GM12878 (cell line): Measurements from ENCODE around the gene ARHGAP27. TPM values are rescaled to one million over a fixed set of nuclear protein-coding genes. Genes with fewer than 3 reads are reported as not detected.
A peak's percentile ranks its signal among the peaks of the same experiment; 100 is the strongest.

Experiments
- BCL3 ChIP-seq: IDR thresholded peaks from 2 replicates; pipeline ENCODE4 v1.6.1; 2011; ENCODE audit warnings: borderline replicate concordance, low read depth, mild to moderate bottlenecking, moderate library complexity, low read length; ENCODE audit not compliant: insufficient read depth, poor library complexity, severe bottlenecking
- BHLHE40 ChIP-seq, 2 experiments: fragments of 450-650 bp in 1 of 2; IDR thresholded peaks; 2 replicates each; pipeline ENCODE4 v1.6.1; 2011 to 2017; ENCODE audit warnings: low read depth in 2 of 2, borderline replicate concordance in 1 of 2, improper control_type of control experiment in 1 of 2, low read length in 1 of 2, mild to moderate bottlenecking in 1 of 2
- CREM ChIP-seq: IDR thresholded peaks from 2 replicates; pipeline ENCODE4 v1.6.1; 2014; ENCODE audit warnings: antibody characterized with exemption, low read depth
- IKZF1 ChIP-seq: fragments of 450-650 bp; conservative IDR thresholded peaks from 2 replicates; pipeline ENCODE4 v1.6.1; 2017; ENCODE audit warnings: antibody characterized with exemption, mild to moderate bottlenecking
- KLF5 ChIP-seq: fragments of 450-650 bp; IDR thresholded peaks from 2 replicates; pipeline ENCODE4 v1.6.1; 2014; ENCODE audit warnings: mild to moderate bottlenecking; ENCODE audit not compliant: partially characterized antibody
- MTA3 ChIP-seq: IDR thresholded peaks from 2 replicates; pipeline ENCODE4 v1.6.1; 2012; ENCODE audit warnings: low read length, inconsistent platforms, borderline replicate concordance
- MXI1 ChIP-seq: fragments of 150-350 bp; IDR thresholded peaks from 2 replicates; pipeline ENCODE4 v1.6.1; 2011; ENCODE audit warnings: low read depth, mild to moderate bottlenecking, inconsistent platforms, low read length, improper control_type of control experiment
- NFIC ChIP-seq: IDR thresholded peaks from 2 replicates; pipeline ENCODE4 v1.6.1; 2012; ENCODE audit warnings: low read depth, mild to moderate bottlenecking, inconsistent platforms, low read length, moderate library complexity
- PAX8 ChIP-seq: fragments of 450-650 bp; IDR thresholded peaks from 2 replicates; pipeline ENCODE4 v1.6.1; 2017; ENCODE audit warnings: mild to moderate bottlenecking, moderate library complexity
- RB1 ChIP-seq: fragments of 450-650 bp; formaldehyde crosslinking; IDR thresholded peaks from 2 replicates; pipeline ENCODE4 v1.6.1; 2017; ENCODE audit warnings: mild to moderate bottlenecking, borderline replicate concordance
- REST ChIP-seq: IDR thresholded peaks from 2 replicates; pipeline ENCODE4 v1.6.1; 2012; ENCODE audit warnings: mild to moderate bottlenecking, low read depth, low read length
- SMC3 ChIP-seq: IDR thresholded peaks from 2 replicates; pipeline ENCODE4 v1.6.1; 2011; ENCODE audit warnings: low read length, improper control_type of control experiment, borderline replicate concordance
- SPI1 ChIP-seq: IDR thresholded peaks from 2 replicates; pipeline ENCODE4 v1.6.1; 2011; ENCODE audit warnings: low read depth, mild to moderate bottlenecking, low read length, moderate library complexity, borderline replicate concordance; ENCODE audit not compliant: insufficient read depth
- STAT3 ChIP-seq: IDR thresholded peaks from 2 replicates; pipeline ENCODE4 v1.6.1; 2011; ENCODE audit warnings: low read depth, low read length, improper control_type of control experiment
- ZNF592 ChIP-seq: fragments of 450-650 bp; IDR thresholded peaks from 2 replicates; pipeline ENCODE4 v1.6.1; 2017; ENCODE audit warnings: mild to moderate bottlenecking, moderate library complexity
- ZSCAN29 ChIP-seq: fragments of 450-650 bp; IDR thresholded peaks from 2 replicates; pipeline ENCODE4 v1.6.1; 2017; ENCODE audit warnings: mild to moderate bottlenecking, moderate library complexity
- polyA plus RNA-seq, 11 experiments: library from polyadenylated mRNA; depleted of rRNA in 4 of 11; unstranded in 6 of 11; stranded (reverse) in 5 of 11; fragments of >200 nt; fragmentation: Nextera tagmentation in 4 of 11; fragmentation: Illumina TruSeq in 1 of 11; extraction: Ambion mirVana in 4 of 11; extraction: Trizol in 1 of 11; gene quantifications; 1 replicate in 1 of 11; 2 replicates in 10 of 11; pipeline versions ENCODE4 v1.2.1 to v1.2.3, GENCODE V29; 2011 to 2016; ENCODE audit warnings: inconsistent platforms in 2 of 11, missing spikeins in 2 of 11, low read depth in 1 of 11
- total RNA-seq, 4 experiments: library from RNA; depleted of rRNA in 3 of 4; stranded (reverse); fragments of >200 nt in 3 of 4; fragmentation: Illumina TruSeq in 1 of 4; extraction: Trizol in 1 of 4; gene quantifications; 2 replicates each; pipeline versions ENCODE4 v1.2.1 to v1.2.3, GENCODE V29; 2013 to 2021
- TF ChIP-seq, protein P1 (sequence below): fragments of 450-650 bp; IDR thresholded peaks from 2 replicates; pipeline ENCODE4 v1.6.1; 2017; ENCODE audit warnings: mild to moderate bottlenecking, low read depth, inconsistent platforms; ENCODE audit not compliant: poor library complexity, severe bottlenecking

Gene ARHGAP27
- total and polyA plus RNA-seq, 10 of the 15 experiments (the other 5 are each of a cell fraction or from before 2014, with no cell fraction given), result 0.64 to 45.7 (median 17.7) TPM

- peak; percentile 83; the same call in 1 of the 2 replicates for TF ChIP-seq ZNF592
- TF ChIP-seq ZSCAN29, result no peak
- no peak for TF ChIP-seq NFIC
- TF ChIP-seq SMC3, result no peak
- no peak for TF ChIP-seq CREM
- no peak for TF ChIP-seq KLF5
- TF ChIP-seq IKZF1, result peak; percentile 76
- peak in 1 of 2 experiments; percentile 41; a peak in 1 of 4 replicates for TF ChIP-seq BHLHE40 (IDR thresholded peaks at IDR 0.05; ENCODE audit: borderline replicate concordance in 1 of 2, low read depth in 2 of 2, low read length in 1 of 2)
- no peak for TF ChIP-seq RB1
- no peak for TF ChIP-seq BCL3
- TF ChIP-seq, protein P1, sequence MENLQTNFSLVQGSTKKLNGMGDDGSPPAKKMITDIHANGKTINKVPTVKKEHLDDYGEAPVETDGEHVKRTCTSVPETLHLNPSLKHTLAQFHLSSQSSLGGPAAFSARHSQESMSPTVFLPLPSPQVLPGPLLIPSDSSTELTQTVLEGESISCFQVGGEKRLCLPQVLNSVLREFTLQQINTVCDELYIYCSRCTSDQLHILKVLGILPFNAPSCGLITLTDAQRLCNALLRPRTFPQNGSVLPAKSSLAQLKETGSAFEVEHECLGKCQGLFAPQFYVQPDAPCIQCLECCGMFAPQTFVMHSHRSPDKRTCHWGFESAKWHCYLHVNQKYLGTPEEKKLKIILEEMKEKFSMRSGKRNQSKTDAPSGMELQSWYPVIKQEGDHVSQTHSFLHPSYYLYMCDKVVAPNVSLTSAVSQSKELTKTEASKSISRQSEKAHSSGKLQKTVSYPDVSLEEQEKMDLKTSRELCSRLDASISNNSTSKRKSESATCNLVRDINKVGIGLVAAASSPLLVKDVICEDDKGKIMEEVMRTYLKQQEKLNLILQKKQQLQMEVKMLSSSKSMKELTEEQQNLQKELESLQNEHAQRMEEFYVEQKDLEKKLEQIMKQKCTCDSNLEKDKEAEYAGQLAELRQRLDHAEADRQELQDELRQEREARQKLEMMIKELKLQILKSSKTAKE, result no peak
- no peak for TF ChIP-seq MTA3
- peak; percentile 96 for TF ChIP-seq SPI1
- TF ChIP-seq STAT3, result no peak
- no peak for TF ChIP-seq PAX8
- TF ChIP-seq MXI1, result no peak
- no peak for TF ChIP-seq REST
These were observed 19.2 kb downstream of the ARHGAP27 start (continued) for GRCh38 chr17:45413498-45413923.
